ENCODE results near the gene PPP1R8.
"Not testable (repeated sequence)": the region's sequence is repeated elsewhere in the genome, so short reads cannot be mapped to it uniquely, and the experiment has no call there.

PPP1R8 gene

GRCh38 chr1:27830621-27831440 lies at the start of gene PPP1R8:
Gene PPP1R8, plus strand, starts transcription at chr1:27830782. Its CDS starts 54 bp downstream, at chr1:27830836.
- peak; percentile 87 for DNase-seq

- no peak for DNase-seq
Measured at GRCh38 chr1:27782950-27783349, 47.6 kb upstream of the PPP1R8 start.

GRCh38 chr1:27784700-27785099 lies 45.9 kb upstream of the PPP1R8 start:
- no peak for DNase-seq

GRCh38 chr1:27785781-27786455 lies 44.7 kb upstream of the PPP1R8 start:
- no peak for DNase-seq

- DNase-seq = no peak
Measured at GRCh38 chr1:27787895-27788294, 42.7 kb upstream of the PPP1R8 start.

GRCh38 chr1:27789540-27790041 lies 41.0 kb upstream of the PPP1R8 start:
- DNase-seq = no peak

- not testable (repeated sequence) for DNase-seq
Measured at GRCh38 chr1:27790270-27790669, 40.3 kb upstream of the PPP1R8 start.

GRCh38 chr1:27795601-27796000 lies 35.0 kb upstream of the PPP1R8 start:
- no peak for DNase-seq

- no peak for DNase-seq
Measured at GRCh38 chr1:27804791-27805190, 25.8 kb upstream of the PPP1R8 start.

- DNase-seq = no peak
Measured at GRCh38 chr1:27806758-27807157, 23.8 kb upstream of the PPP1R8 start.

GRCh38 chr1:27807385-27807784 lies 23.2 kb upstream of the PPP1R8 start:
- no peak for DNase-seq

GRCh38 chr1:27808131-27808530 lies 22.5 kb upstream of the PPP1R8 start:
- not testable (repeated sequence) for DNase-seq

- no peak for DNase-seq
Measured at GRCh38 chr1:27809883-27810282, 20.7 kb upstream of the PPP1R8 start.

- DNase-seq = no peak
Measured at GRCh38 chr1:27811741-27812500, 18.7 kb upstream of the PPP1R8 start.

GRCh38 chr1:27816921-27817630 lies 13.5 kb upstream of the PPP1R8 start:
- no peak for DNase-seq

- DNase-seq = no peak
Measured at GRCh38 chr1:27821761-27822315, 8.7 kb upstream of the PPP1R8 start.

- no peak for DNase-seq
Measured at GRCh38 chr1:27823784-27824183, 6.8 kb upstream of the PPP1R8 start.

- no peak for DNase-seq
Measured at GRCh38 chr1:27824411-27824810, 6.2 kb upstream of the PPP1R8 start.

GRCh38 chr1:27829339-27829960 lies 1.1 kb upstream of the PPP1R8 start:
- not testable (repeated sequence) for DNase-seq

- DNase-seq = no peak
Measured at GRCh38 chr1:27831568-27832410, 1.2 kb downstream of the PPP1R8 start.

GRCh38 chr1:27832762-27833161 lies 2.2 kb downstream of the PPP1R8 start:
- DNase-seq = no peak

Data from NCI-H774 (cell line).